GM23248 (cell line): ENCODE results near the gene PRAF2.

Experiments
- EZH2 ChIP-seq: fragments of 200-600 bp; sonication (generic); IDR thresholded peaks from 2 replicates; pipeline ENCODE4 v1.6.1; 2018; ENCODE audit warnings: antibody characterized with exemption, mild to moderate bottlenecking; ENCODE audit not compliant: insufficient read depth, poor library complexity, severe bottlenecking
- EZH2phosphoT487 ChIP-seq: fragments of 200-600 bp; sonication (generic); IDR thresholded peaks from 2 replicates; pipeline ENCODE4 v1.6.1; 2018; ENCODE audit warnings: antibody characterized with exemption, moderate library complexity, mild to moderate bottlenecking, low read depth; ENCODE audit not compliant: insufficient read depth

DNA sequence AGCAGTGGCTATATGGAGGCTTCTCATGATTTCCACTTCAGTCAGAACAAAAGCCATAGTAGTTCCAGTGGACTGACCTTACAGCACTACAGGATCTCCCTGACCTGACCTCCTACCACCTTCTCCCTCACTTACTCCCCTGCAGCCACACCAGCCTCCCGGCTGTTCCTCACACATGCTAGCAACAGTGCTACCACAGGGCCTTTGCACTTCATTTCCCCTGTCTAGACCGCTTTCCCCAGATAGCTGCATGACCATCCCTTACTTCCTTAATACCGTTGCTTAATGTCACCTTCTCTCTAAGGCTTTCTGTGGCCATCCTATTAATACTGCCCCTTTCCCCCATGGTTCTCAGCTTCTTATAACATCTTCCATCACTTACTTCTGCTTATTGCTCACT is 36.6 kb upstream of the PRAF2 start:
- no peak for TF ChIP-seq EZH2
- TF ChIP-seq EZH2phosphoT487, result no peak
